Neuron (in vitro differentiated cells): Measurements from ENCODE around the gene S100P.
"Not testable (repeated sequence)": the region's sequence is repeated elsewhere in the genome, so short reads cannot be mapped to it uniquely, and the experiment has no call there.

Source experiments
- H2AFZ ChIP-seq: one replicate; pipeline ENCODE4 v1.6.1; 2013; ENCODE audit warnings: low read depth, mild to moderate bottlenecking, inconsistent platforms, low read length, moderate library complexity
- H3K27me3 ChIP-seq: one replicate; pipeline ENCODE4 v1.6.1; 2013; ENCODE audit warnings: low read length; ENCODE audit not compliant: insufficient read depth
- H3K36me3 ChIP-seq: one replicate; pipeline ENCODE4 v1.6.1; 2013; ENCODE audit warnings: low read length; ENCODE audit not compliant: insufficient read depth
- H3K4me1 ChIP-seq: one replicate; pipeline ENCODE4 v1.6.1; 2013; ENCODE audit warnings: low read length; ENCODE audit not compliant: insufficient read depth
- H3K4me3 ChIP-seq: 2 replicates; pipeline ENCODE4 v1.5.1; 2013; ENCODE audit warnings: mild to moderate bottlenecking, low read length, moderate library complexity
- H3K9me3 ChIP-seq: one replicate; pipeline ENCODE4 v1.6.1; 2013; ENCODE audit warnings: low read length

Gene S100P

DNA sequence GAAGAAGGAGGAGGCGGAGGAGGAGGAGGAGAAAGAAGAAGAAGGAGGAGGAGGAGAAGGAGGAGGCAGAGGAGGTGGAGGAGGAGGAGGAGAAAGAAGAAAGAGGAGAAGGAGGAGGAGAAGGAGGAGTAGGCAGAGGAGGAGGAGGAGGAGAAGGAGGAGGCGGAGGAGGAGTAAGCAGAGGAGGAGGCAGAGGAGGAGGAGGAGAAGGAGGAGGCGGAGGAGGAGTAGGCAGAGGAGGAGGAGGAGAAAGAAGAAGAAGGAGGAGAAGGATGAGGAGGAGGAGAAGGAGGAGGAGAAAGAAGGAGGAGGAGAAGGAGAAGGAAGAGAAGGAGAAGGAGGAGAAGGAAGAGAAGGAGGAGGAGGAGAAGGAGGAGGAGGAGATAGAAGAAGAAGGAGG, 33.2 kb upstream of the S100P start:
- Histone ChIP-seq H3K36me3 (no peaks in the 10 kb centered on the region), H3K9me3 (peaks cover 12% of the 10 kb centered on the region), H3K4me3 (no peak overlapping the region), H3K27me3 (no peaks in the 10 kb centered on the region), H2AFZ (no peak overlapping the region), H3K4me1 (no peaks in the 10 kb centered on the region)

DNA sequence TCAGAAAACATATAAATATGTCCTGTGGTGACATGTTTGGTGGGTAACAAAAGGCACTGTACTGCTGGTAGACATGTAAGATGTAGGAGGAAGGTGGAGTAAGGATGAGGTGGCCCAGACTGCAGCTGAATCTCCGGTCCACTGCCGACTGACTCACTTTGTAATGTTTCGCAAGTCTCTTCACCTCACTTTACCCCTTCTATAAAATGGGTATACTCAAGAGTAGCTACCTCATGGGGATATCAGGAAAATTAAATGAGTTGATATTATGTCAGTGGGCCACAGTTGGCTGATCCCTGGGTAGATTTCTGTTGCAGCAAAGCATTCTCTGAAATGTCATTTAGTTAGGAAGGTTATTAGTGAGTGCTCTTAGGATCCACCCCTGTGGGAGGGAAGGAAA, 31.1 kb upstream of the S100P start:
- Histone ChIP-seq H3K9me3 (peaks cover 9% of the 10 kb centered on the region), H3K4me3 (no peak overlapping the region), H3K4me1 (no peaks in the 10 kb centered on the region), H2AFZ (no peak overlapping the region), H3K36me3 (no peaks in the 10 kb centered on the region), H3K27me3 (no peaks in the 10 kb centered on the region)

DNA sequence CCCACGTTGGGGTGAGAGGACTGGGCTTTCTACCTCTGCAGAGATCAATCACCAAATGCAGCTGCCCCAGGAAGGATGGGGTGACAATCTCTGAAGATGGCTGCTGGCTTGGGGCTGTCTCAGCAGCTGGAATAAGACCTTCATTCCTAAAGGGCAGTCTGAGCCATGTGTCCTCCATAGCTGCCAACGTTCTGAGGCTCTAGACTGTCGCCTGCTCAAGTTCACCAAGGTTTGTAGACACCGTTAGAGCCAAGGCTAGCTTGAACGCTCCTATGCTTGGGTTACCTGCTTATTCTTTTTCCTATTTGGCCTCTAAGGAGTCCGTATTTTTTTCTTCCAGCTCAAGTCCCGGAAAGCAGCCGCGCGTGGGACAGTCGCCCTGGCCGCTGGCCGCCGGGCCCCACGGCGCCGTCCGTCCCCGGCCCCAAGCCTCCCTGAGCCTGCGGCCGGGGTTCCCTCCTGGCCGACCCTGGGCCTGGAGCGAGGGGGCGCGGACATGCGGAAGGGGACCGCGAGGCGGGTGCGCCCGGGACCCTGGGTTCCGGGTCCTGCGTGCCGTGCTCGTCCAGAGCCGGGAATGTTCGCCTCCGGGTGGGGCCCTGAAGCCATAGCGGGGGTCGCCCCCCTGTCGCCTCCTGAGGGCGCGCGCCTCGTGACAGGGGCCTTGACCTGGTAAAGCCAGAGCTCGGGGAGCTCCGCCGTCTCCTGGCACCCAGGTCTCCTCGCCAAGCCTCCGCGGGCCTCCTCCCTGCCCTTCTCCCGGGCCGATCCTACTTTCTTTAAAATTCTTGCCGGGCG, 29.9 kb upstream of the S100P start:
- Histone ChIP-seq H2AFZ (no peak overlapping the region), H3K36me3 (no peaks in the 10 kb centered on the region), H3K4me1 (no peaks in the 10 kb centered on the region), H3K4me3 (no peak overlapping the region), H3K9me3 (peaks cover 7% of the 10 kb centered on the region), H3K27me3 (no peaks in the 10 kb centered on the region)

DNA sequence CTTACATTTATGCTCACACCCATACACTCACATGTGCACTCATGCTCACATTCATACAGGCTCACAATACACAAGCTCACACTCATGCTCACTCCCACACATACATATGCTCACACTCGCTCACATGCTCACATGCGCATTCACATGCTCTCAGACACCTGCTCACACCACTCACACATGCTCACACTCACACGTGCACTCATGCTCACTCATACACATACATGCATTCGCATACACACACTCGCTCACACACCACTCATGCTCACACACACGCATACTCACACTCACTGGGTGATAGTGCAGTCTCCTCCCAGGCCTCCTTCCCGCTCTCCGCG, 28.4 kb upstream of the S100P start:
- Histone ChIP-seq H3K27me3 (no peaks in the 10 kb centered on the region), H2AFZ (no peak overlapping the region), H3K4me1 (no peaks in the 10 kb centered on the region), H3K9me3 (peaks cover 5% of the 10 kb centered on the region), H3K36me3 (no peaks in the 10 kb centered on the region), H3K4me3 (no peak overlapping the region)

DNA sequence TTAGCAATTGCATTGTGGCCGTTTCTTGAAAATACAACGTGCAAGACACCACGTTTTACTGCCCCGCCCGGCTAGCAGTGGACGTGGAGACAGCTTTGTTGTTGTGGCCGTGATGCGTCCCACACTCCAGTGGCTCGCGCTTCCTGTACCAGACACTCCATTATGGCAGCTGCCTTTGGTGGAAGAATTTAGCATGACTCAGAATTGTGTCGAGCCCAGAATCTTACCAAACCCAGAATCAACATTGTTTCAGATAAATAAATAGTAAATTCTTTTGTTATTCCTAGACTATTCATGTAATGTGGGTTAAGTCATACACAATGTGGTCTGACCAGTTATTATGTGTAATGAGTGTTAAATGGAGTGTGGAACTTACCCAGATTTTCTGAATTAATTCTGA, 25.3 kb upstream of the S100P start:
- Histone ChIP-seq H3K36me3 (no peaks in the 10 kb centered on the region), H3K4me1 (no peaks in the 10 kb centered on the region), H3K4me3 (no peak overlapping the region), H3K9me3 (peaks cover 5% of the 10 kb centered on the region), H2AFZ (no peak overlapping the region), H3K27me3 (no peaks in the 10 kb centered on the region)

DNA sequence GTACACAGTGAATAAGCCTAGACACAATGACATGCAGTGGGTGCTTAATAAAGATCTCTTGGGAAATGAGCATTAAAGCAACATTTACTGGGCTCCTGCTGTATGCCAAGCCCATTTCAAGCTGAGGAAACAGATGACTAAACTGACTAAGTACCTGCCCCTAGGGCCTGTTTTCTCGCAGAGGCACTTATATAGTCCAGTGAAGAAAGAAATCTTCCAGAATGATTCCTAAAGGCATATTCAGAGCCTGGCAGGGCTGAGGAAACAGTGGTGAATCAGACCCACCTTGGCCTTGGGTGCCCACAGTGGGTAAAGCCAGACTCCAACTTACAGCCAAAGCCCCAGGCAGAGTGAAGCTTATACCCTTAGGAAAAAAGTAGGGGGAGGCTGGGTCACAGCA, 22.0 kb upstream of the S100P start:
- no peak overlapping the region for H3K4me3 ChIP-seq
- H3K9me3 ChIP-seq: no peaks in the 10 kb centered on the region
- H2AFZ ChIP-seq: no peak overlapping the region
- peaks cover 7% of the 10 kb centered on the region for H3K36me3 ChIP-seq
- H3K4me1 ChIP-seq: peaks cover 19% of the 10 kb centered on the region
- H3K27me3 ChIP-seq: no peaks in the 10 kb centered on the region

DNA sequence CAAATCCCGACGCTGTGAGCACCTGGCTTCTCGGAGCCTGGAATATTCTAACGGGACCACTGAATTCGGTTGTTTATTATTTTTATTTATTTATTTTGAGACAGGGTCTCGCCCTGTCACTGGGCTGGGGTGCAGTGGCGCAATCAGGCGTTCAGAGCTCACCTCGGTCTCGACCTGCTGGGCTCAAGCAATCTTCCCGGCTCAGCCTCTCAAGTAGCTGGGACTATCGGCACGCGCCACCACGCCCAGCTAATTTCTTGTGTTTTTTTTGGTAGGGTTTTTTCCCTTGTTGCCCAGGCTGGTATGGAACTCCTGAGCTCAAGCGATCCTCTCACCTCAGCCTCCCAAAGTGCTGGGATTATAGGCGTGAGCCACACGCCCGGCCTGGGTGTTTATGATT, 21.5 kb upstream of the S100P start:
- no peak overlapping the region for H3K4me3 ChIP-seq
- H3K9me3 ChIP-seq: no peaks in the 10 kb centered on the region
- no peak overlapping the region for H2AFZ ChIP-seq
- H3K4me1 ChIP-seq: peaks cover 19% of the 10 kb centered on the region
- H3K36me3 ChIP-seq: peaks cover 9% of the 10 kb centered on the region
- no peaks in the 10 kb centered on the region for H3K27me3 ChIP-seq

DNA sequence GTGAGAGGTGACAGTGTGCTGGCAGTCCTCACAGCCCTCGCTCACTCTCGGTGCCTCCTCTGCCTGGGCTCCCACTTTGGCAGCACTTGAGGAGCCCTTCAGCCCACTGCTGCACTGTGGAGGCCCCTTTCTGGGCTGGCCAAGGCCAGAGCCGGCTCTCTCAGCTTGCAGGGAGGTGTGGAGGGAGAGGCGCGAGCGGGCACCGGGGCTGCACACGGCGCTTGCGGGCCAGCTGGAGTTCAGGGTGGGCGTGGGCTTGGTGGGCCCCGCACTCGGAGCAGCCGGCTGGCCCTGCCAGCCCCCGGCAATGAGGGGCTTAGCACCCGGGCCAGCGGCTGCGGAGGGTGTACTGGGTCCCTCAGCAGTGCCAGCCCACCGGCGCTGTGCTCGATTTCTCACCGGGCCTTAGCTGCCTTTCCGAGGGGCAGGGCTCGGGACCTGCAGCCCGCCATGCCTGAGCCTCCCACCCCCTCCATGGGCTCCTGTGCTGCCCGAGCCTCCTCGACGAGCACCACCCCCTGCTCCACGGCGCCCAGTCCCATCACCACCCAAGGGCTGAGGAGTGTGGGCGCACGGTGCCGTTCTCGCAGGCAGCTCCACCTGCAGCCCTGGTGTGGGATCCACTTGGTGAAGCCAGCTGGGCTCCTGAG, 21.0 kb upstream of the S100P start:
- not testable (repeated sequence) for H3K36me3 ChIP-seq, H2AFZ ChIP-seq, H3K27me3 ChIP-seq, H3K9me3 ChIP-seq
- Histone ChIP-seq H3K4me1 (peaks cover 19% of the 10 kb centered on the region), H3K4me3 (peak overlapping the region; percentile 10)

DNA sequence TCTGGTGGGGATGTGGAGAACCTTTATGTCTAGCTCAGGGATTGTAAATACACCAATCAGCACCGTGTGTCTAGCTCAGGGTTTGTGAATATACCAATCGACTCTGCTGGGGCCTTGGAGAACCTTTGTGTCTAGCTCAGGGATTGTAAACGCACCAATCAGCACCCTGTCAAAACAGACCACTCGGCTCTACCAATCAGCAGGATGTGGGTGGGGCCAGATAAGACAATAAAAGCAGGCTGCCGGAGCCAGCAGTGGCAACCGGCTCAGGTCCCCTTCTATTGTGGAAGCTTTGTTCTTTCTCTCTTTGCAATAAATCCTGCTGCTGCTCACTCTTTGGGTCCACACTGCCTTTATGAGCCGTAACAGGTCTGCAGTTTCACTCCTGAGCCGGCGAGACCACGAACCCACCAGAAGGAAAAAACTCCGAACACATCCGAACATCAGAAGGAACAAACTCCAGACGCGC, 20.5 kb upstream of the S100P start:
- not testable (repeated sequence) for H3K9me3 ChIP-seq, H3K27me3 ChIP-seq, H2AFZ ChIP-seq, H3K36me3 ChIP-seq
- Histone ChIP-seq H3K4me1 (peaks cover 19% of the 10 kb centered on the region), H3K4me3 (peak overlapping the region; percentile 67)

DNA sequence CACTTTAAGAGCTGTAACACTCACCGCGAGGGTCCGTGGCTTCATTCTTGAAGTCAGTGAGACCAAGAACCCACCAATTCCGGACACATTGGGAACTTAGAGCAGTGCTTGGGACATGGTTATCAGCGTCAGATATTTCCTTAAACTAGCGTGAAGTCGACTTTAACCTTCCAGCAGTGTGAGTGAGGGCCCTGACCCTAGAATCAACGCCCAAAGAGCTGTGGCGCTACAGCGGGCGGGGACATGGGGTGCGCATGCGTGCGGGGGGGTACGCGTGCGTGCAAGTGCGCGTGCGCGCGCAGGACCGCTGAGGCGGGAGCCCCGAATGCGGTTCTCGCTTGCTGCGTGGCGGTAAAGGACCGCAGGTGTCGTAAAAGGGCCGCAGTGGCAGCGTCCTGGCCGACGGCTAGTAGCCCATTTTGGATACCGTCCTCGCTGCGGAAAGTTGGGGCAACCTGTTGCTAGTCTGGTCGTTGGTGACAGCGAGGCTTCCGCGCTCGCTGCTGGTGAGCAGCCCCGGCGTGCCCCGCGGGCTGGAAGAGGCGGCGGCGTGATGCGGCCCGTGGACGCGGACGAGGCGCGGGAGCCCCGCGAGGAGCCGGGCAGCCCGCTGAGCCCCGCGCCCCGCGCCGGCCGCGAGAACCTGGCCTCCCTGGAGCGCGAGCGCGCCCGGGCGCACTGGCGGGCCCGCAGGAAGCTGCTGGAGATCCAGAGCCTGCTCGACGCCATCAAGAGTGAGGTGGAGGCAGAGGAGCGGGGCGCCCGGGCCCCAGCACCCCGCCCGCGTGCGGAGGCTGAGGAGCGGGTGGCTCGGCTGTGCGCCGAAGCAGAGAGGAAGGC, 19.8 kb upstream of the S100P start:
- Histone ChIP-seq H2AFZ (peak overlapping the region; percentile 62), H3K27me3 (no peaks in the 10 kb centered on the region), H3K4me3 (peak overlapping the region; percentile 67), H3K4me1 (peaks cover 19% of the 10 kb centered on the region), H3K9me3 (peaks cover 2% of the 10 kb centered on the region), H3K36me3 (peaks cover 9% of the 10 kb centered on the region)

DNA sequence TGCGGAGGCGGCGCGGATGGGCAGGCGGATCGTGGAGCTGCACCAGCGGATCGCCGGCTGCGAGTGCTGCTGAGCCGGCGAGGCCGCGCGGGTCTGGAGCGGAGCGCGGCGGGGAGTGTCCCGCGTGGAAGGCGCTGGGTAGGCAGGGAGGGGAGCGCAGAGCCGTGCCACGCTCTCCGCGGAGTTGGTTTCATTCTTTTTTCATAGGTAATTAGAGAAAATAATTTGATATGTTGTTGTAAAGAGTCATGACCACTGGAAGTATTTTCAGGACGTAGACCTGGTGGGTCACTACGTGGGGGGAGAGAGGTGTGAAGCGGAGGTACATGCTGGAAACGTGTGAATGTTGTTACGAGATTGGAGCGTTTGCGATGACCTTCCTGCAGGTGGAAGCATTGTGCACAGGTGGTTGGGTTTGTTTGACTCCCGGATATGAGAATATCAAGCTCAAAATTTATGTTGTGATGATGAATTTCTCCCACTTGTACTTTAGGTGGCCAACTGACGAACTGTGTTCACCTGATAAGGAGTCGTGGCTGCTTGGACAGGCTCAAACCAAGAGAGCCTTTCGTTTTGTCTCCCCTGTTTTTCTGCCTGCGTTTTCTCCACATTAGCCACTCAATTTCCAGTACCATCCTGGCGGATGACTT, 19.1 kb upstream of the S100P start:
- peaks cover 19% of the 10 kb centered on the region for H3K4me1 ChIP-seq
- no peaks in the 10 kb centered on the region for H3K27me3 ChIP-seq
- peaks cover 9% of the 10 kb centered on the region for H3K36me3 ChIP-seq
- peak overlapping the region; percentile 67 for H3K4me3 ChIP-seq
- H3K9me3 ChIP-seq: peaks cover 2% of the 10 kb centered on the region
- H2AFZ ChIP-seq: peak overlapping the region; percentile 62

DNA sequence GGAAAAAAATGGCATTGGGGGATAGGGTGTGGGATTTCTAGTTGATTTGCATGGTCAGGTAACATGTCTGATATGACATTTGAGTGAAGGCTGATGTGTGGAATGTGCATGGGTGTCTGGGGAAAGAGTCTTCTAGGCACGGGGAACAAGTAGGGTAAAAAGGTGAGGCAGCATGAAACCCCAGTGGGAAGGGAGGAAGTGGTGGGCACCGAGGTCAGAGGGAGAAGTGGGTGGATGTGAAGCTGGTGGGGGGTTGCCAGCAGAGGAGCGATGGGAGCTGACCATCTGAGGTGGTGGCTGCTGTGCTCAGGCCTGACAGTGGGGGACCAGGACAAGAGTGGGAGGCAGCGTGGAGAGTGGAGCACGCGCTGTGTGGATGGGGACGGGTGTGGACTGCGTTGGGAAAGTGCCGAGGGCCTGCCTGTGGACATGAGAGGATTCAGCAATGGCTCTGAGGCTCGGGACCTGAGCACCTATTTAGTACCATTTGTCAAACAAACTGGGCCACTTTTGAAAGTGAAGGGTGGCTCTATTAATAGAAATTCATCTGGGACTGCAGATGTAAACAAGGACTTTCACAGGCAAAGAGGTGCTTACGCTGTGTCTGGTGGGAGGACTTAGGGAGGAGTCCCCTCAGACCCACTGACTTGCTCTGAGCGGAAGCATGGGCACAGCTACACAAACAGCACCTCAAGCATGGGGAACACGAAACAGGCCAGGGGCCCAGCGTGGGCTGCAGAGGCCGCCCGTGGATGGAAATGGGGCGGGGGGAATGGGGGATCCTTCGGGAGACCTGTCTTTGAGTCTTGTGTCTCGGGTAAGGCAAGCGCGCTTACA, 16.7 kb upstream of the S100P start:
- H2AFZ ChIP-seq: no peak overlapping the region
- peaks cover 9% of the 10 kb centered on the region for H3K36me3 ChIP-seq
- H3K27me3 ChIP-seq: no peaks in the 10 kb centered on the region
- H3K4me3 ChIP-seq: no peak overlapping the region
- peaks cover 2% of the 10 kb centered on the region for H3K9me3 ChIP-seq
- peaks cover 19% of the 10 kb centered on the region for H3K4me1 ChIP-seq
